H1 (cell line): ENCODE results near the gene TFEC. TPM values are rescaled to one million over a fixed set of nuclear protein-coding genes. Genes with fewer than 3 reads are reported as not detected.

Source experiments
- CTCF ChIA-PET: fragments of 300-600 bp; sonication (Branson Sonifier 250); formaldehyde crosslinking; loops from one replicate; lab custom pipeline; 2021; ENCODE audit not compliant: partially characterized antibody; lab: Charles Lee
- POLR2A ChIA-PET: fragments of 300-600 bp; sonication (Branson Sonifier 250); formaldehyde crosslinking; loops from one replicate; lab custom pipeline; 2021; ENCODE audit warnings: inconsistent platforms; ENCODE audit not compliant: partially characterized antibody; lab: Charles Lee
- DNase-seq, 2 experiments: peaks; one replicate each; pipeline versions ENCODE4 v3.0.0 to v3.0.0-alpha.2; 2010 to 2022; ENCODE audit warnings: low spot score in 2 of 2, low read depth in 1 of 2, mixed read lengths in 1 of 2
- FAIRE-seq: peaks from 2 replicates; lab custom pipeline; 2011; peaks lifted over from hg19 to GRCh38; lab: Jason Lieb, UNC
- H2AFZ ChIP-seq: 2 replicates; pipeline ENCODE4 v1.8.1; 2012; ENCODE audit warnings: low read length, inconsistent platforms
- H2AK5ac ChIP-seq: 2 replicates; pipeline ENCODE4 v1.6.1; 2013; ENCODE audit warnings: low read depth, low read length
- H2BK120ac ChIP-seq: replicated peaks from 2 replicates; pipeline ENCODE3; 2013; ENCODE audit warnings: low read depth, low read length, inconsistent platforms
- H2BK12ac ChIP-seq: 2 replicates; pipeline ENCODE4 v1.6.1; 2013; ENCODE audit warnings: low read depth, low read length
- H2BK15ac ChIP-seq: 2 replicates; pipeline ENCODE4 v1.6.1; 2013; ENCODE audit warnings: low read length
- H2BK20ac ChIP-seq: 2 replicates; pipeline ENCODE4 v1.6.1; 2013; ENCODE audit warnings: low read length
- H2BK5ac ChIP-seq: 2 replicates; pipeline ENCODE4 v1.6.1; 2013; ENCODE audit warnings: low read depth, low read length
- H3K14ac ChIP-seq: 2 replicates; pipeline ENCODE4 v1.6.1; 2013; ENCODE audit warnings: inconsistent platforms; ENCODE audit not compliant: insufficient read length
- H3K18ac ChIP-seq: 2 replicates; pipeline ENCODE4 v1.6.1; 2013; ENCODE audit warnings: low read length; ENCODE audit errors: extremely low read depth
- H3K23ac ChIP-seq: 2 replicates; pipeline ENCODE4 v1.6.1; 2013; ENCODE audit warnings: inconsistent platforms; ENCODE audit not compliant: insufficient read length
- H3K23me2 ChIP-seq: 2 replicates; pipeline ENCODE4 v1.6.1; 2013; ENCODE audit warnings: low read depth, low read length
- H3K27ac ChIP-seq: 2 replicates; pipeline ENCODE4 v1.6.1; 2011; ENCODE audit warnings: low read depth, low read length, inconsistent platforms
- H3K27me3 ChIP-seq, 4 experiments: replicated peaks in 1 of 4; 1 replicate in 1 of 4; 2 replicates in 3 of 4; pipeline versions ENCODE4 v1.6.1 to v1.8.1; 2011 to 2013; ENCODE audit warnings: low read length in 3 of 4, mild to moderate bottlenecking in 3 of 4, inconsistent platforms in 2 of 4, mixed read lengths in 2 of 4, moderate library complexity in 1 of 4; ENCODE audit not compliant: control insufficient read depth in 3 of 4, insufficient read depth in 3 of 4; ENCODE audit errors: extremely low read depth in 1 of 4
- H3K36me3 ChIP-seq, 4 experiments: 2 replicates each; pipeline versions ENCODE4 v1.6.1 to v1.8.1; 2011 to 2013; ENCODE audit warnings: mild to moderate bottlenecking in 4 of 4, low read length in 3 of 4, moderate library complexity in 2 of 4, control low read depth in 1 of 4, inconsistent platforms in 1 of 4; ENCODE audit not compliant: insufficient read depth in 4 of 4, control insufficient read depth in 2 of 4
- H3K4ac ChIP-seq: replicated peaks from 2 replicates; pipeline ENCODE3; 2013; ENCODE audit warnings: low read length, low read depth, mixed read lengths, inconsistent platforms; ENCODE audit not compliant: insufficient read length
- H3K4me1 ChIP-seq, 4 experiments: replicated peaks in 1 of 4; 1 replicate in 1 of 4; 2 replicates in 3 of 4; pipeline versions ENCODE4 v1.6.1 to v1.8.1; 2011 to 2013; ENCODE audit warnings: low read length in 3 of 4, inconsistent platforms in 2 of 4, mixed read lengths in 1 of 4; ENCODE audit not compliant: insufficient read depth in 4 of 4, control insufficient read depth in 3 of 4
- H3K4me2 ChIP-seq, 2 experiments: 2 replicates each; pipeline versions ENCODE4 v1.6.1 to v1.8.1; 2011 to 2013; ENCODE audit warnings: low read depth in 2 of 2, low read length in 2 of 2, control low read depth in 1 of 2, inconsistent platforms in 1 of 2, mild to moderate bottlenecking in 1 of 2; ENCODE audit not compliant: insufficient read depth in 1 of 2
- H3K4me3 ChIP-seq, 4 experiments: fragments of 200-600, 300-600 bp in 1 of 4; sonication (generic), shearing (Covaris generic), sonication (Bioruptor Twin) in 1 of 4; 2 replicates each; pipeline versions ENCODE4 v1.5.1 to v1.8.1; 2011 to 2016; ENCODE audit warnings: low read length in 4 of 4, low read depth in 3 of 4, control low read depth in 2 of 4, inconsistent platforms in 2 of 4, mild to moderate bottlenecking in 2 of 4, mixed read lengths in 1 of 4, moderate library complexity in 1 of 4; ENCODE audit not compliant: insufficient read depth in 2 of 4; ENCODE audit errors: extremely low read depth in 1 of 4
- H3K56ac ChIP-seq: replicated peaks from 2 replicates; pipeline ENCODE3; 2013; ENCODE audit warnings: low read depth, mild to moderate bottlenecking, mixed read lengths, low read length, inconsistent platforms; ENCODE audit not compliant: insufficient read length
- H3K79me1 ChIP-seq: 2 replicates; pipeline ENCODE4 v1.6.1; 2013; ENCODE audit warnings: low read depth, low read length, control low read depth
- H3K79me2 ChIP-seq, 2 experiments: 2 replicates each; pipeline versions ENCODE4 v1.6.1 to v1.8.1; 2012 to 2013; ENCODE audit warnings: low read length in 2 of 2, mild to moderate bottlenecking in 2 of 2, inconsistent platforms in 1 of 2; ENCODE audit not compliant: insufficient read depth in 2 of 2, control insufficient read depth in 1 of 2
- H3K9ac ChIP-seq, 4 experiments: replicated peaks in 1 of 4; 1 replicate in 1 of 4; 2 replicates in 3 of 4; pipeline versions ENCODE4 v1.6.1 to v1.8.1; 2011 to 2013; ENCODE audit warnings: low read depth in 3 of 4, low read length in 3 of 4, control low read depth in 2 of 4, mild to moderate bottlenecking in 2 of 4, moderate library complexity in 2 of 4, inconsistent platforms in 1 of 4; ENCODE audit errors: extremely low read depth in 1 of 4
- H3K9me3 ChIP-seq, 2 experiments: 2 replicates each; pipeline versions ENCODE4 v1.6.1 to v1.8.1; 2012 to 2013; ENCODE audit warnings: mild to moderate bottlenecking in 2 of 2, moderate library complexity in 2 of 2, control low read depth in 1 of 2, inconsistent platforms in 1 of 2, low read depth in 1 of 2, low read length in 1 of 2, mixed read lengths in 1 of 2; ENCODE audit not compliant: insufficient read depth in 2 of 2
- H4K20me1 ChIP-seq, 2 experiments: replicated peaks in 1 of 2; 2 replicates each; pipeline versions ENCODE3 to v1.8.1; 2011 to 2013; ENCODE audit warnings: inconsistent platforms in 2 of 2, low read length in 2 of 2, mild to moderate bottlenecking in 1 of 2; ENCODE audit not compliant: insufficient read depth in 2 of 2, control insufficient read depth in 1 of 2
- H4K5ac ChIP-seq: 2 replicates; pipeline ENCODE4 v1.6.1; 2013; ENCODE audit warnings: low read length, low read depth, mixed read lengths, inconsistent platforms; ENCODE audit not compliant: insufficient read length
- H4K8ac ChIP-seq: 2 replicates; pipeline ENCODE4 v1.8.0; 2013; ENCODE audit warnings: mild to moderate bottlenecking, moderate library complexity, low read length, inconsistent platforms; ENCODE audit not compliant: insufficient read depth; ENCODE audit errors: extremely low read depth
- H4K91ac ChIP-seq: replicated peaks from 2 replicates; pipeline ENCODE3; 2013; ENCODE audit warnings: low read length, mixed read lengths, inconsistent platforms; ENCODE audit not compliant: insufficient read length
- CREB1 ChIP-seq: IDR thresholded peaks from 2 replicates; pipeline ENCODE4 v1.6.1; 2012; ENCODE audit warnings: inconsistent platforms
- CTBP2 ChIP-seq: IDR thresholded peaks from 2 replicates; pipeline ENCODE4 v1.7.0; 2011; ENCODE audit warnings: borderline replicate concordance, mild to moderate bottlenecking, moderate library complexity, mixed read lengths, low read length; ENCODE audit not compliant: insufficient read depth, insufficient read length
- GTF2F1 ChIP-seq: IDR thresholded peaks from 2 replicates; pipeline ENCODE4 v1.6.1; 2012; ENCODE audit warnings: low read depth, low read length, improper control_type of control experiment, borderline replicate concordance
- NANOG ChIP-seq: IDR thresholded peaks from 2 replicates; pipeline ENCODE4 v1.6.1; 2011; ENCODE audit warnings: low read length, low read depth, mild to moderate bottlenecking, inconsistent platforms; ENCODE audit not compliant: insufficient read depth, poor library complexity, severe bottlenecking
- PHF8 ChIP-seq: fragments of 200-600 bp; sonication (generic); conservative IDR thresholded peaks from 2 replicates; pipeline ENCODE4 v1.7.1; 2012; ENCODE audit warnings: low read depth, mild to moderate bottlenecking, inconsistent platforms, low read length, moderate library complexity
- SIN3A ChIP-seq, 2 experiments: IDR thresholded peaks in 1 of 2; conservative IDR thresholded peaks in 1 of 2; 2 replicates each; pipeline ENCODE4 v1.6.1; 2011 to 2012; ENCODE audit warnings: low read length in 2 of 2, improper control_type of control experiment in 1 of 2, low read depth in 1 of 2, mild to moderate bottlenecking in 1 of 2
- SP4 ChIP-seq: IDR thresholded peaks from 2 replicates; pipeline ENCODE4 v1.6.1; 2012; ENCODE audit warnings: low read length, inconsistent platforms
- TEAD4 ChIP-seq: IDR thresholded peaks from 2 replicates; pipeline ENCODE4 v1.6.1; 2012; ENCODE audit warnings: low read depth, low read length, inconsistent platforms, mixed read lengths
- ZNF274 ChIP-seq: IDR thresholded peaks from 2 replicates; pipeline ENCODE4 v1.7.0; 2012; ENCODE audit warnings: low read length, borderline replicate concordance; ENCODE audit errors: extremely low read depth
- WGBS, 2 experiments: shearing (Covaris generic) in 1 of 2; methylation state at CpG; one replicate each; pipeline versions ENCODE4 v1.1.6 to v1.1.7; 2013 to 2015; ENCODE audit warnings: low lambda C conversion rate in 2 of 2, mixed read lengths in 2 of 2, inconsistent platforms in 1 of 2, low coverage in 1 of 2, missing lambda C conversion rate in 1 of 2; ENCODE audit not compliant: insufficient replicate concordance in 2 of 2, insufficient coverage in 1 of 2, insufficient read length in 1 of 2; ENCODE audit errors: extremely low coverage in 1 of 2, missing lambda C conversion rate in 1 of 2; 5-methylcytosine and 5-hydroxymethylcytosine counted together
- polyA plus RNA-seq, 7 experiments: library from polyadenylated mRNA; depleted of rRNA in 3 of 7; stranded (reverse) in 5 of 7; unstranded in 2 of 7; fragments of >200 nt in 5 of 7; fragments of 200-250 nt in 2 of 7; gene quantifications; 1 replicate in 5 of 7; 2 replicates in 1 of 7; 4 replicates in 1 of 7; pipeline versions ENCODE4 v1.2.1 to v1.2.3, GENCODE V29; 2011 to 2013; ENCODE audit warnings: missing spikeins in 2 of 7, mixed read lengths in 2 of 7
- total RNA-seq: library from RNA; stranded (reverse); fragmentation: NEBNext Ultra II Directional; extraction: Animal tissue kit (Norgen Biotek cat#: 25700); gene quantifications from 2 replicates; pipeline ENCODE4 v1.2.1, GENCODE V29; 2021

Gene TFEC
- total and polyA plus RNA-seq, 2 of the 8 experiments (the other 6 are each of a cell fraction or from before 2014, with no cell fraction given): not detected

- Histone ChIP-seq H3K4ac (no peak overlapping the region), H2BK120ac (no peak overlapping the region), H4K91ac (no peak overlapping the region), H3K23ac (no peak overlapping the region), H4K20me1 (no peaks in the 10 kb centered on the region), H3K4me1 (no peaks in the 10 kb centered on the region), H3K27me3 (no peaks in the 10 kb centered on the region), H3K23me2 (no peaks in the 10 kb centered on the region), H2AK5ac (no peak overlapping the region), H3K18ac (no peak overlapping the region), H2BK15ac (no peak overlapping the region), H3K9ac (no peak overlapping the region), H2BK5ac (no peak overlapping the region), H3K56ac (no peak overlapping the region), H3K14ac (no peak overlapping the region), H4K8ac (no peak overlapping the region), H3K36me3 (no peaks in the 10 kb centered on the region), H3K27ac (no peak overlapping the region), H3K79me1 (no peaks in the 10 kb centered on the region), H2BK12ac (no peak overlapping the region), H2BK20ac (no peak overlapping the region), H3K4me3 (no peak overlapping the region), H2AFZ (peak overlapping the region; percentile 4; the same call in 1 of the 2 replicates), H3K4me2 (no peak overlapping the region), H3K9me3 (no peaks in the 10 kb centered on the region), H3K79me2 (no peaks in the 10 kb centered on the region), H4K5ac (no peak overlapping the region)
- ChIA-PET POLR2A (no interaction called here), CTCF (interaction anchor here (1.2 kb wide), 2 partner anchors 29 to 91 kb away, joined by 3 to 4 read pairs; no protein-coding TSS in a partner anchor)
- no peak for TF ChIP-seq GTF2F1
- TF ChIP-seq TEAD4: no peak
- no peak for TF ChIP-seq SIN3A (conservative IDR thresholded peaks at IDR 0.05 in 1 of 2, IDR thresholded peaks at IDR 0.05 in 1 of 2; ENCODE audit: low read depth in 1 of 2, low read length in 2 of 2)
- TF ChIP-seq CREB1: no peak
- TF ChIP-seq PHF8: no peak
- no peak for TF ChIP-seq ZNF274
- TF ChIP-seq SP4: no peak
- TF ChIP-seq NANOG: no peak
- TF ChIP-seq CTBP2: no peak
- no peak for FAIRE-seq
- WGBS, 2 experiments: 90% methylated on average over 4 of the region's 4 CpGs; no CpG with 5 or more reads in 1 of the 2 experiments
- no peak for DNase-seq
Measured at GRCh38 chr7:115952832-115953231, 77.7 kb downstream of the TFEC start.
